GM23248 (cell line): ENCODE measurements around the gene ENTPD2.

Source experiments
- EZH2 ChIP-seq: fragments of 200-600 bp; sonication (generic); IDR thresholded peaks from 2 replicates; pipeline ENCODE4 v1.6.1; 2018; ENCODE audit warnings: antibody characterized with exemption, mild to moderate bottlenecking; ENCODE audit not compliant: insufficient read depth, poor library complexity, severe bottlenecking
- EZH2phosphoT487 ChIP-seq: fragments of 200-600 bp; sonication (generic); IDR thresholded peaks from 2 replicates; pipeline ENCODE4 v1.6.1; 2018; ENCODE audit warnings: antibody characterized with exemption, moderate library complexity, mild to moderate bottlenecking, low read depth; ENCODE audit not compliant: insufficient read depth

GRCh38 chr9:137016436-137016835 is 37.4 kb downstream of the ENTPD2 start:
- TF ChIP-seq EZH2 (no peak), EZH2phosphoT487 (no peak)
